Adrenal gland (tissue), 12 donors: ENCODE results near the gene PAPSS1. TPM values are rescaled to one million over a fixed set of nuclear protein-coding genes. Genes with fewer than 3 reads are reported as not detected.
"Not testable (repeated sequence)": the region's sequence is repeated elsewhere in the genome, so short reads cannot be mapped to it uniquely, and the experiment has no call there.

Experiments
- DNase-seq, 7 donors: peaks; one replicate each; pipeline ENCODE4 v3.0.0-alpha.2; 2019 to 2020
- H3K27ac ChIP-seq, 5 donors: fragments of 200-600 bp; sonication (generic) in 4 of 5; 1 replicate in 3 of 5; 2 replicates in 2 of 5; pipeline versions ENCODE4 v1.5.1 to v1.8.0; 2016 to 2020; ENCODE audit warnings: mild to moderate bottlenecking in 1 of 5
- H3K27me3 ChIP-seq: fragments of 200-600 bp; 2 replicates; pipeline ENCODE4 v1.8.0; 2021
- H3K36me3 ChIP-seq, 2 donors: fragments of 200-600 bp; replicated peaks in 1 of 2; 1 replicate in 1 of 2; 2 replicates in 1 of 2; pipeline versions ENCODE4 v1.5.1 to v1.8.0; 2018 to 2022
- H3K4me1 ChIP-seq, 2 donors: fragments of 200-600 bp; replicated peaks in 1 of 2; 1 replicate in 1 of 2; 2 replicates in 1 of 2; pipeline versions ENCODE4 v1.5.1 to v1.8.0; 2018 to 2021
- H3K4me3 ChIP-seq, 4 donors: fragments of 200-600 bp; sonication (generic) in 3 of 4; one replicate each; pipeline ENCODE4 v1.5.1; 2016 to 2018
- H3K9me3 ChIP-seq, 3 donors: fragments of 200-600 bp; sonication (generic) in 1 of 3; replicated peaks in 1 of 3; 1 replicate in 2 of 3; 2 replicates in 1 of 3; pipeline versions ENCODE4 v1.5.1 to v1.8.0; 2016 to 2021
- POLR2A ChIP-seq, 2 donors: fragments of 450-650 bp; IDR thresholded peaks; one replicate each; pipeline ENCODE4 v1.6.1; 2017; ENCODE audit warnings: antibody characterized with exemption in 2 of 2, mild to moderate bottlenecking in 2 of 2, moderate library complexity in 1 of 2
- WGBS, 4 donors: extraction: QIAGEN DNeasy Blood & Tissue Kit in 2 of 4; methylation state at CpG; one replicate each; pipeline versions ENCODE4 v1.1.5 to v1.1.7; 2013 to 2017; 5-methylcytosine and 5-hydroxymethylcytosine counted together
- intact Hi-C, 2 donors: fragments of 100-400 bp; cut with DNase I; formaldehyde crosslinking; loops; one replicate each; pipeline versions ENCODE4 v1.14.1 to v1.15.0; 2022 to 2023
- polyA plus RNA-seq, 3 donors: library from polyadenylated mRNA; stranded (reverse); fragments of 200-250 nt in 2 of 3; fragments of 350-450 nt in 1 of 3; fragmentation: Illumina TruSeq in 1 of 3; extraction: RNeasy Lipid Tissue Mini Kit (QIAGEN cat#74804) in 1 of 3; gene quantifications; one replicate each; pipeline ENCODE4 v1.2.3, GENCODE V29; 2013 to 2014
- total RNA-seq, 9 donors: library from RNA; depleted of rRNA in 4 of 9; stranded (reverse); fragments of >200 nt in 4 of 9; fragments of 120-200 nt in 1 of 9; fragmentation: NEBNext Ultra II Directional in 1 of 9; extraction: Animal tissue kit (Norgen Biotek cat#: 25700) in 1 of 9; gene quantifications; one replicate each; pipeline versions ENCODE4 v1.1.0 to v1.2.4, GENCODE V29; 2013 to 2023
- TF ChIP-seq, protein P1 (sequence below), 6 experiments: fragments of 450-650 bp in 4 of 6; fragments of 200-600 bp in 2 of 6; sonication (generic) in 1 of 6; IDR thresholded peaks; 1 replicate in 5 of 6; 2 replicates in 1 of 6; pipeline versions ENCODE4 v1.5.1 to v1.8.0; 2016 to 2021; ENCODE audit warnings: antibody characterized with exemption in 6 of 6, mild to moderate bottlenecking in 2 of 6, moderate library complexity in 1 of 6
- donor health status: healthy with polysubstance abuse.
- donor health status: Bipolar disorder and iron deficiency.
- donor health status: DM: yes; HTN: yes; CAD: no.
- donor health status: DM: no; HTN: no; CAD: no.
- donor health status: DM: no; HTN: no; CAD: no.
- donor health status: DM: yes; HTN: yes; CAD: no.

PAPSS1 gene
- total and polyA plus RNA-seq, 12 donors: 13.1 to 22.6 (median 17.4) TPM

DNA sequence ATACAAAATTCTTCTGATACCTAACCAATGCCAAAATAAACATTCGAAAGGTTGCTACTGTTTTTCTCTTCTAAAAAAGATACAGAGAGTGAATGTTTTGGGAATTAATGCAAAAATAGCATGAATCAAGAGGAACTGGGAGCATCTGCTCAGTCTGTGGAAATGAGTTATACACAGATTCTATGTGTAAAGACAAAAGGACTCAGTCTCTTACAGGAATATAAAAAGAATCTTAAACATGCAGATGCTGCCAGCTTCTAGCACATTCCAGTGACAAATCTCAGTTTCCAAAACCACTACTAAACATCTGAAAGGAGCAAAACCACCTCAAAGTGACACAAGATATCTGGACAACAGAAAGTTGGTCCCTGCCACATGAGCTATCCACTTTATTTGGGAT is 55.0 kb downstream of the PAPSS1 start:
- 67 to 78% (median 72%) methylated on average over 1 of the region's 1 CpG for WGBS, 4 donors
- H3K9me3 ChIP-seq: no peaks in the 10 kb centered on the region
- no peak for TF ChIP-seq POLR2A (IDR thresholded peaks at IDR 0.05)
- TF ChIP-seq, protein P1, sequence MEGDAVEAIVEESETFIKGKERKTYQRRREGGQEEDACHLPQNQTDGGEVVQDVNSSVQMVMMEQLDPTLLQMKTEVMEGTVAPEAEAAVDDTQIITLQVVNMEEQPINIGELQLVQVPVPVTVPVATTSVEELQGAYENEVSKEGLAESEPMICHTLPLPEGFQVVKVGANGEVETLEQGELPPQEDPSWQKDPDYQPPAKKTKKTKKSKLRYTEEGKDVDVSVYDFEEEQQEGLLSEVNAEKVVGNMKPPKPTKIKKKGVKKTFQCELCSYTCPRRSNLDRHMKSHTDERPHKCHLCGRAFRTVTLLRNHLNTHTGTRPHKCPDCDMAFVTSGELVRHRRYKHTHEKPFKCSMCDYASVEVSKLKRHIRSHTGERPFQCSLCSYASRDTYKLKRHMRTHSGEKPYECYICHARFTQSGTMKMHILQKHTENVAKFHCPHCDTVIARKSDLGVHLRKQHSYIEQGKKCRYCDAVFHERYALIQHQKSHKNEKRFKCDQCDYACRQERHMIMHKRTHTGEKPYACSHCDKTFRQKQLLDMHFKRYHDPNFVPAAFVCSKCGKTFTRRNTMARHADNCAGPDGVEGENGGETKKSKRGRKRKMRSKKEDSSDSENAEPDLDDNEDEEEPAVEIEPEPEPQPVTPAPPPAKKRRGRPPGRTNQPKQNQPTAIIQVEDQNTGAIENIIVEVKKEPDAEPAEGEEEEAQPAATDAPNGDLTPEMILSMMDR (IDR thresholded peaks at IDR 0.05): no peak
- no peaks in the 10 kb centered on the region for H3K27me3 ChIP-seq
- intact Hi-C loops: no loop called here
- DNase-seq: no peak
- no peak overlapping the region for H3K4me3 ChIP-seq
- H3K4me1 ChIP-seq: no peaks in the 10 kb centered on the region
- no peak overlapping the region for H3K27ac ChIP-seq
- H3K36me3 ChIP-seq: no peaks in the 10 kb centered on the region

DNA sequence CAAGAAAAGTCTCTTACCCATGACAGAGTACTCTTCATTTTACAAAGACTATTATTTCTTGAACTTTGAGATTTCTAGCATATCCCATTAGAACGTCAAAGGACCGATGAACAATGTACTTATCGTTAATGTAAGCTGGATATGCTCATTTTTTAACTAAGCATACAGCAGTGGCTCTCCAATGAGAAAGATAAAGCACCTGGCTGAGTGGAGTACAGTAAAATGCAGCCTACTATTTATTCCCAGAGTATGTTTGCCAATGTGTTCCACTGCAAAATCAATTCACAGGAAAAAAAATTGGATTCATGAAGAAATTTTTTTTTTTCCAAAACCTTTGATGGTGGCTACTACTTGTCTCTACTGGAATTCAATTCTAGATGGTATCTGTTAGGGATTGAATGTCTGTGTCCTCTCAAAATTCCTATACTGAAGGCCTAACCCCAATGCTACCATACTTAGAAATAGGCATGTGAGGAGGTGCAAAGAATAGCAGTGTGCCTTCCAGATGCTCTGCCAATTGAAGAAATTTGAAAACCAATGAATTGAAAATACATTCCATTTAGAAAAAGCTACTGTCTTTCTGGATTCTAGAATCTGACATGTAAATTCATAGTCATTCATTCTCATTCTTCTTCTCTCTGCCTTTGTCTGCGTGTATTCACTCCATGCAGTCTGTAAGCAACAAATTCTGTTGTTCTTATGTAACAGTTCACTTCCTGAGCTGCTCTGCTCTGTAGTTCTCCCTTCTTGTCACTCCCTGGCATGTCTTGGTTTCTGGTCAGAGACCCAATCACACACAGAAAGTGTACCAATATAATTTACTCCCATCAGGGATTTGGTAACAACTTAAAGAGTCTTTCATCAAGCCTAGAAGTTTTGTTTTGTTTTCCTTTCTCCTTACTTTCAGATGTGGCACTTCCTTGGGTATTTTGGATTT is 61.4 kb downstream of the PAPSS1 start:
- WGBS, 4 donors: 84 to 94% (median 90%) methylated on average over 4 of the region's 4 CpGs
- Histone ChIP-seq H3K9me3 (no peaks in the 10 kb centered on the region), H3K36me3 (no peaks in the 10 kb centered on the region), H3K27me3 (no peaks in the 10 kb centered on the region), H3K4me1 (peaks cover 0 to 5% of the 10 kb centered on the region in 2 donors), H3K27ac (no peak overlapping the region), H3K4me3 (no peak overlapping the region)
- intact Hi-C loops: no loop called here
- no peak for DNase-seq
- TF ChIP-seq POLR2A (IDR thresholded peaks at IDR 0.05): no peak
- TF ChIP-seq, protein P1 (IDR thresholded peaks at IDR 0.05): no peak

GRCh38 chr4:107655289-107655688 is 64.7 kb downstream of the PAPSS1 start:
- peaks cover 0 to 5% of the 10 kb centered on the region in 2 donors for H3K4me1 ChIP-seq
- H3K4me3 ChIP-seq: no peak overlapping the region
- H3K36me3 ChIP-seq: peaks cover 0 to 3% of the 10 kb centered on the region in 2 donors
- H3K27ac ChIP-seq: no peak overlapping the region
- no peaks in the 10 kb centered on the region for H3K27me3 ChIP-seq
- no peak for DNase-seq
- TF ChIP-seq, protein P1 (IDR thresholded peaks at IDR 0.05): no peak
- TF ChIP-seq POLR2A (IDR thresholded peaks at IDR 0.05): no peak
- intact Hi-C loops: no loop called here
- no peaks in the 10 kb centered on the region for H3K9me3 ChIP-seq

- 73 to 82% (median 77%) methylated on average over 10 of the region's 10 CpGs for WGBS, 4 donors
- intact Hi-C loops: no loop called here
- no peak overlapping the region for H3K27ac ChIP-seq
- no peak for DNase-seq
- H3K9me3 ChIP-seq: no peaks in the 10 kb centered on the region
- peaks cover 0 to 3% of the 10 kb centered on the region in 2 donors for H3K36me3 ChIP-seq
- TF ChIP-seq, protein P1 (IDR thresholded peaks at IDR 0.05): no peak
- TF ChIP-seq POLR2A (IDR thresholded peaks at IDR 0.05): no peak
- H3K4me1 ChIP-seq: peaks cover 0 to 5% of the 10 kb centered on the region in 2 donors
- no peaks in the 10 kb centered on the region for H3K27me3 ChIP-seq
- no peak overlapping the region for H3K4me3 ChIP-seq
Measured at GRCh38 chr4:107654694-107655093, 65.3 kb downstream of the PAPSS1 start.

DNA sequence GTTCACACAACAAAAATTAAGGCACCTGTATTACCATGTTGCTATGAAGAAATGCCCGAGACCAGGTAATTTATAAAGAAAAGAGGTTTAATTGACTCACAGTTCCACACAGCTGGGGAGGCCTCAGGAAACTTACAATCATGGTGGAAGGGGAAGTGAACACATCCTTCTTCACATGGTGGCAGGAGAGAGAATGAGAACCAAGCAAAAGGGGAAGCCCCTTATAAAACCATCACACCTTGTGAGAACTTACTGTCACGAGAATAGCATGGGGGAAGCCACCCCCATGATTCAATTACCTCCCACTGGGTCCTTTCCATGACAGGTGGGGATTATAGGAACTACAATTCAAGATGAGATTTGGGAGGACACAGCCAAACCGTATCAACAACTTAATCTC is 68.6 kb downstream of the PAPSS1 start:
- H3K9me3 ChIP-seq, H3K4me1 ChIP-seq, H3K4me3 ChIP-seq, H3K36me3 ChIP-seq, H3K27me3 ChIP-seq, DNase-seq, intact Hi-C loops, H3K27ac ChIP-seq: not testable (repeated sequence)
- 81 to 96% (median 91%) methylated on average over 3 of the region's 3 CpGs for WGBS, 4 donors
